Muscle of leg (tissue), 11 donors: ENCODE data around the gene TEX2. TPM values are rescaled to one million over a fixed set of nuclear protein-coding genes. Genes with fewer than 3 reads are reported as not detected.

ENCODE experiments used
- DNase-seq: peaks from one replicate; pipeline ENCODE4 v3.0.0; 2013
- H3K27ac ChIP-seq: one replicate; pipeline ENCODE4 v1.5.1; 2013; ENCODE audit warnings: mild to moderate bottlenecking, low read length, control low read depth
- H3K27me3 ChIP-seq: one replicate; pipeline ENCODE4 v1.6.1; 2013; ENCODE audit warnings: low read length; ENCODE audit not compliant: control insufficient read depth, insufficient read depth
- H3K36me3 ChIP-seq: one replicate; pipeline ENCODE4 v1.6.1; 2013; ENCODE audit warnings: low read length; ENCODE audit not compliant: control insufficient read depth, insufficient read depth
- H3K4me1 ChIP-seq: one replicate; pipeline ENCODE4 v1.6.1; 2013; ENCODE audit warnings: low read length; ENCODE audit not compliant: control insufficient read depth, insufficient read depth
- H3K4me3 ChIP-seq: one replicate; pipeline ENCODE4 v1.5.1; 2013; ENCODE audit warnings: low read length, control low read depth
- H3K9me3 ChIP-seq: replicated peaks from 2 replicates; pipeline ENCODE4 v1.6.1; 2013; ENCODE audit warnings: low read depth, low read length; ENCODE audit not compliant: control insufficient read depth
- WGBS: methylation state at CpG from one replicate; pipeline ENCODE4 v1.1.5; 2013; ENCODE audit warnings: missing lambda C conversion rate; ENCODE audit not compliant: insufficient coverage; 5-methylcytosine and 5-hydroxymethylcytosine counted together
- polyA plus RNA-seq, 8 donors: library from polyadenylated mRNA; unstranded; fragments of 120-200 nt; gene quantifications; one replicate each; pipeline versions ENCODE4 v1.2.1 to v1.2.3, GENCODE V29; 2013; ENCODE audit warnings: inconsistent platforms in 1 of 8, low replicate concordance in 1 of 8; ENCODE audit not compliant: insufficient read length in 8 of 8, insufficient read depth in 1 of 8
- total RNA-seq: library from RNA; stranded (reverse); fragments of 120-200 nt; gene quantifications from one replicate; pipeline ENCODE4 v1.2.4, GENCODE V29; 2013

The TEX2 gene
- total and polyA plus RNA-seq, 9 donors = 16.1 to 22.5 (median 19.1) TPM

- H3K27me3 ChIP-seq = peaks cover 4% of the 10 kb centered on the region
- no peaks in the 10 kb centered on the region for H3K36me3 ChIP-seq
- WGBS = 40% methylated on average over 1 of the region's 6 CpGs
- H3K27ac ChIP-seq = no peak overlapping the region
- DNase-seq = no peak
- H3K4me1 ChIP-seq = peaks cover 2% of the 10 kb centered on the region
- H3K4me3 ChIP-seq = no peak overlapping the region
- peaks cover 6% of the 10 kb centered on the region for H3K9me3 ChIP-seq
These were observed 7.8 kb upstream of the TEX2 start for GRCh38 chr17:64270885-64271284.

GRCh38 chr17:64269687-64270649, 6.9 kb upstream of the TEX2 start:
- Histone ChIP-seq H3K27me3 (peaks cover 4% of the 10 kb centered on the region), H3K36me3 (no peaks in the 10 kb centered on the region), H3K9me3 (peaks cover 6% of the 10 kb centered on the region), H3K27ac (no peak overlapping the region), H3K4me1 (peaks cover 6% of the 10 kb centered on the region), H3K4me3 (no peak overlapping the region)
- 33% methylated on average over 1 of the region's 7 CpGs for WGBS
- peak; percentile 17 for DNase-seq

- WGBS = 71% methylated on average over 1 of the region's 3 CpGs
- DNase-seq = peak; percentile 20
- H3K27ac ChIP-seq = no peak overlapping the region
- peaks cover 4% of the 10 kb centered on the region for H3K27me3 ChIP-seq
- no peaks in the 10 kb centered on the region for H3K9me3 ChIP-seq
- H3K4me3 ChIP-seq = no peak overlapping the region
- H3K36me3 ChIP-seq = no peaks in the 10 kb centered on the region
- peaks cover 28% of the 10 kb centered on the region for H3K4me1 ChIP-seq
These were observed 1.8 kb upstream of the TEX2 start for GRCh38 chr17:64264891-64265290.

GRCh38 chr17:64262198-64262999, 661 bp downstream of the TEX2 start:
- H3K27ac ChIP-seq = peak overlapping the region; percentile 85
- no peaks in the 10 kb centered on the region for H3K9me3 ChIP-seq
- WGBS = under 1% methylated on average over 58 of the region's 59 CpGs
- H3K36me3 ChIP-seq = no peaks in the 10 kb centered on the region
- H3K27me3 ChIP-seq = peaks cover 2% of the 10 kb centered on the region
- H3K4me3 ChIP-seq = peak overlapping the region; percentile 70
- DNase-seq = peak; percentile 57
- peaks cover 26% of the 10 kb centered on the region for H3K4me1 ChIP-seq

- peak overlapping the region; percentile 85 for H3K27ac ChIP-seq
- H3K36me3 ChIP-seq = no peaks in the 10 kb centered on the region
- no peak for DNase-seq
- H3K27me3 ChIP-seq = no peaks in the 10 kb centered on the region
- peaks cover 26% of the 10 kb centered on the region for H3K4me1 ChIP-seq
- H3K4me3 ChIP-seq = peak overlapping the region; percentile 70
- H3K9me3 ChIP-seq = no peaks in the 10 kb centered on the region
- WGBS = 59% methylated on average over 6 of the region's 6 CpGs
These were observed 1.5 kb downstream of the TEX2 start for GRCh38 chr17:64261417-64262145.

GRCh38 chr17:64260886-64261285, 2.2 kb downstream of the TEX2 start:
- H3K27ac ChIP-seq = no peak overlapping the region
- no CpG with 5 or more reads among the region's 1 CpG for WGBS

GRCh38 chr17:64259922-64260321, 3.1 kb downstream of the TEX2 start:
- Histone ChIP-seq H3K36me3 (no peaks in the 10 kb centered on the region), H3K4me3 (no peak overlapping the region), H3K27me3 (no peaks in the 10 kb centered on the region), H3K9me3 (no peaks in the 10 kb centered on the region), H3K4me1 (peaks cover 22% of the 10 kb centered on the region), H3K27ac (no peak overlapping the region)
- WGBS = 41% methylated on average over 3 of the region's 3 CpGs
- DNase-seq = no peak

More at GRCh38 chr17:64260886-64261285, 2.2 kb downstream of the TEX2 start:
- Histone ChIP-seq H3K4me3 (no peak overlapping the region), H3K4me1 (peaks cover 26% of the 10 kb centered on the region), H3K9me3 (no peaks in the 10 kb centered on the region), H3K27me3 (no peaks in the 10 kb centered on the region), H3K36me3 (no peaks in the 10 kb centered on the region)
- no peak for DNase-seq

- DNase-seq = no peak
- Histone ChIP-seq H3K36me3 (no peaks in the 10 kb centered on the region), H3K9me3 (no peaks in the 10 kb centered on the region), H3K4me1 (peaks cover 22% of the 10 kb centered on the region), H3K4me3 (no peak overlapping the region), H3K27me3 (no peaks in the 10 kb centered on the region), H3K27ac (no peak overlapping the region)
- WGBS = 93% methylated on average over 3 of the region's 3 CpGs
These were observed 3.6 kb downstream of the TEX2 start for GRCh38 chr17:64259426-64259825.

- H3K27ac ChIP-seq = no peak overlapping the region
- H3K4me1 ChIP-seq = peaks cover 12% of the 10 kb centered on the region
- no peaks in the 10 kb centered on the region for H3K36me3 ChIP-seq
- H3K9me3 ChIP-seq = no peaks in the 10 kb centered on the region
- DNase-seq = no peak
- 90% methylated on average over 4 of the region's 9 CpGs for WGBS
- no peak overlapping the region for H3K4me3 ChIP-seq
- no peaks in the 10 kb centered on the region for H3K27me3 ChIP-seq
These were observed 5.9 kb downstream of the TEX2 start for GRCh38 chr17:64256913-64257807.
